ENCODE measurements around the gene ARL15.

ARL15 gene

DNA sequence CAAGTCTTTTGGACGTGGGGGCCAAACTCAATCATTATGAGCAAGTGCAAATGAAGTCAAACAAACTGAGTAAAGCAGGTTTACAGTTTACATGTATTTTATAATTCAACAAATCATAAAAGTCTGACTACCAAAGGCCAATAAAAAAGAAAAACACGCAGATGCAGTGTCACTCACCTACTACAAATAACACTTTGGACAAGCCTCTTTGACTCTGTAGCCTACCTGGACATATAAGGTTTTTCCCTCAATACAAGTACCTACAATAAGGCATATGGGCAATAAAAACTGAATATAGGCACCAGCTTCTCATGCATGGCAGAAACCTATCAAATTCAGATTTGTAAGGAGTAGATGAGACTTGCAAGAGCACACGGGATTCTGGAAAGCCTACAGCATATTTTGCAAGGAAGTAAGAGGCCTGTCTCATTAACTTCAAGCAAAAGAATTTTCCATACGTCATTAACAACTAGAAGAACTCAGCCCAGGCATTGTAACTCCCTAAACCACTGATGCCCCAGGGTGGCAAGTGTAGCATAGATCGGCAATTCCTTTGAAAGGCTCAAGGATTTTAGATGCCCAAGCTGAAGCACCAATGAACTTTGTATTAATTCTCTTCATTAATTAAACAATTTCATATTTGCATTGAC lies 21.7 kb downstream of the ARL15 start:
- TF ChIP-seq, protein P1, sequence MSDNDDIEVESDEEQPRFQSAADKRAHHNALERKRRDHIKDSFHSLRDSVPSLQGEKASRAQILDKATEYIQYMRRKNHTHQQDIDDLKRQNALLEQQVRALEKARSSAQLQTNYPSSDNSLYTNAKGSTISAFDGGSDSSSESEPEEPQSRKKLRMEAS (IDR thresholded peaks at IDR 0.05; ENCODE audit: low read depth, low read length) = no peak
- TF ChIP-seq POLR2A (IDR thresholded peaks at IDR 0.05; ENCODE audit: extremely low read depth, insufficient read length) (no peak), MYC (IDR thresholded peaks at IDR 0.05; ENCODE audit: low read depth, low read length) (no peak)
- TF ChIP-seq, protein P2, sequence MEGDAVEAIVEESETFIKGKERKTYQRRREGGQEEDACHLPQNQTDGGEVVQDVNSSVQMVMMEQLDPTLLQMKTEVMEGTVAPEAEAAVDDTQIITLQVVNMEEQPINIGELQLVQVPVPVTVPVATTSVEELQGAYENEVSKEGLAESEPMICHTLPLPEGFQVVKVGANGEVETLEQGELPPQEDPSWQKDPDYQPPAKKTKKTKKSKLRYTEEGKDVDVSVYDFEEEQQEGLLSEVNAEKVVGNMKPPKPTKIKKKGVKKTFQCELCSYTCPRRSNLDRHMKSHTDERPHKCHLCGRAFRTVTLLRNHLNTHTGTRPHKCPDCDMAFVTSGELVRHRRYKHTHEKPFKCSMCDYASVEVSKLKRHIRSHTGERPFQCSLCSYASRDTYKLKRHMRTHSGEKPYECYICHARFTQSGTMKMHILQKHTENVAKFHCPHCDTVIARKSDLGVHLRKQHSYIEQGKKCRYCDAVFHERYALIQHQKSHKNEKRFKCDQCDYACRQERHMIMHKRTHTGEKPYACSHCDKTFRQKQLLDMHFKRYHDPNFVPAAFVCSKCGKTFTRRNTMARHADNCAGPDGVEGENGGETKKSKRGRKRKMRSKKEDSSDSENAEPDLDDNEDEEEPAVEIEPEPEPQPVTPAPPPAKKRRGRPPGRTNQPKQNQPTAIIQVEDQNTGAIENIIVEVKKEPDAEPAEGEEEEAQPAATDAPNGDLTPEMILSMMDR (IDR thresholded peaks at IDR 0.05; ENCODE audit: low read depth, low read length) = no peak
- H3K4me3 ChIP-seq (ENCODE audit: low read depth, low read length) = no peak overlapping the region
- no peak for DNase-seq (ENCODE audit: low read depth)

DNA sequence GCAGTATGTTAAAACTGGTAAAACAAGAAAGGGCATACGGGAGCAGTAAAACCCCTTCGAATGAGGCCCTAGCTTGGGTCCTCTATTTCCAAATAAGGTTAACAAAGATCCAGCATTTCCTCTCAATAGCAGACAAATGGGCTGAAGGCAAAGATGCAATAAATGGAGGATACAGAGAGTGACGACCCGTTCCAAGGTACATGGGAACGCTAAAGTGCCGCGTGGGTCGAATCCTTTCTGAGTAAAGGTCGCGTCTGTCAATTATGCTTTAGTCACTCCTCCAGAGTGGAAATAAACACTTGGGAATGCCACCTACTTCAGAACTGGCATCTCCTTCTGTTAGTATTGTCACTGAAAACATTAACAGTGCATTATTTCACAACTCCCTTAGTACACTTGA lies 24.7 kb downstream of the ARL15 start:
- DNase-seq (ENCODE audit: low read depth) = no peak
- no peak for TF ChIP-seq POLR2A (IDR thresholded peaks at IDR 0.05; ENCODE audit: extremely low read depth, insufficient read length)
- no peak for TF ChIP-seq MYC (IDR thresholded peaks at IDR 0.05; ENCODE audit: low read depth, low read length)
- TF ChIP-seq, protein P1 (IDR thresholded peaks at IDR 0.05; ENCODE audit: low read depth, low read length) = no peak
- TF ChIP-seq, protein P2 (IDR thresholded peaks at IDR 0.05; ENCODE audit: low read depth, low read length) = no peak
- H3K4me3 ChIP-seq (ENCODE audit: low read depth, low read length) = no peak overlapping the region

DNA sequence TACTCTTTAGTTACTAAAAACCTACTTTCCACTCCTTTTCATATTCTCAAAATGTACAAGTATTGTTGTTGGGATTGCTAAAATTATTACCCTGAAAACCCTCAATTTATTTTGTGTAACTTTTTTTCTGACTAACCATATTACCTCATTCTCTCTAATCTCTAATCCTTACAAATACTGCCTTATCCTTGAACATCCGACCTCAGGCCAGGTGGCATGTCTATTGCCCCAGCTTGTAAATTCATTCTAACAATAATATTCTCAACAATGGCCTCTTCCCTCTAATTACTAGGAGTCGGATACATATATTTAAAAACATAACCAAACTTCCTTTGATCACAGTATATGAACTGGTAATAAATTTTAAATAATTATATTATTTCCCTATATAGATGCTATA lies 25.8 kb downstream of the ARL15 start:
- DNase-seq (ENCODE audit: low read depth) = no peak
- no peak for TF ChIP-seq MYC (IDR thresholded peaks at IDR 0.05; ENCODE audit: low read depth, low read length)
- TF ChIP-seq, protein P2 (IDR thresholded peaks at IDR 0.05; ENCODE audit: low read depth, low read length) = no peak
- TF ChIP-seq, protein P1 (IDR thresholded peaks at IDR 0.05; ENCODE audit: low read depth, low read length) = no peak
- TF ChIP-seq POLR2A (IDR thresholded peaks at IDR 0.05; ENCODE audit: extremely low read depth, insufficient read length) = no peak
- H3K4me3 ChIP-seq (ENCODE audit: low read depth, low read length) = no peak overlapping the region

GRCh38 chr5:54282876-54283275 lies 27.5 kb downstream of the ARL15 start:
- H3K4me3 ChIP-seq (ENCODE audit: low read depth, low read length) = no peak overlapping the region
- no peak for TF ChIP-seq POLR2A (IDR thresholded peaks at IDR 0.05; ENCODE audit: extremely low read depth, insufficient read length)
- TF ChIP-seq, protein P1 (IDR thresholded peaks at IDR 0.05; ENCODE audit: low read depth, low read length) = no peak
- no peak for TF ChIP-seq MYC (IDR thresholded peaks at IDR 0.05; ENCODE audit: low read depth, low read length)
- TF ChIP-seq, protein P2 (IDR thresholded peaks at IDR 0.05; ENCODE audit: low read depth, low read length) = no peak

GRCh38 chr5:54281960-54282692 lies 28.2 kb downstream of the ARL15 start:
- H3K4me3 ChIP-seq (ENCODE audit: low read depth, low read length) = no peak overlapping the region
- no peak for DNase-seq (ENCODE audit: low read depth)
- no peak for TF ChIP-seq MYC (IDR thresholded peaks at IDR 0.05; ENCODE audit: low read depth, low read length)
- TF ChIP-seq POLR2A (IDR thresholded peaks at IDR 0.05; ENCODE audit: extremely low read depth, insufficient read length) = no peak
- TF ChIP-seq, protein P2 (IDR thresholded peaks at IDR 0.05; ENCODE audit: low read depth, low read length) = no peak
- TF ChIP-seq, protein P1 (IDR thresholded peaks at IDR 0.05; ENCODE audit: low read depth, low read length) = no peak

More at GRCh38 chr5:54282876-54283275, 27.5 kb downstream of the ARL15 start:
- DNase-seq (ENCODE audit: low read depth) = no peak
